ENCODE measurements around the gene HOMER1. TPM values are rescaled to one million over a fixed set of nuclear protein-coding genes. Genes with fewer than 3 reads are reported as not detected.

Gene HOMER1
- total RNA-seq, 1 donor from 2014 or later: 29.3 TPM

GRCh38 chr5:79493596-79494345 is 20.2 kb downstream of the HOMER1 start:
- H3K4me3 Mint-ChIP-seq: no peak overlapping the region
- H3K27ac Mint-ChIP-seq (ENCODE audit: unreplicated experiment): no peak overlapping the region
- no peaks in the 10 kb centered on the region for H3K36me3 Mint-ChIP-seq (ENCODE audit: low read depth)
- DNase-seq (ENCODE audit: low read depth, low spot score): no peak
- TF ChIP-seq CTCF (conservative IDR thresholded peaks at IDR 0.05): no peak
- H3K4me1 Mint-ChIP-seq: no peaks in the 10 kb centered on the region
- H3K27me3 Mint-ChIP-seq (ENCODE audit: low read depth): no peaks in the 10 kb centered on the region
- H3K9me3 Mint-ChIP-seq: peaks cover 3% of the 10 kb centered on the region

DNA sequence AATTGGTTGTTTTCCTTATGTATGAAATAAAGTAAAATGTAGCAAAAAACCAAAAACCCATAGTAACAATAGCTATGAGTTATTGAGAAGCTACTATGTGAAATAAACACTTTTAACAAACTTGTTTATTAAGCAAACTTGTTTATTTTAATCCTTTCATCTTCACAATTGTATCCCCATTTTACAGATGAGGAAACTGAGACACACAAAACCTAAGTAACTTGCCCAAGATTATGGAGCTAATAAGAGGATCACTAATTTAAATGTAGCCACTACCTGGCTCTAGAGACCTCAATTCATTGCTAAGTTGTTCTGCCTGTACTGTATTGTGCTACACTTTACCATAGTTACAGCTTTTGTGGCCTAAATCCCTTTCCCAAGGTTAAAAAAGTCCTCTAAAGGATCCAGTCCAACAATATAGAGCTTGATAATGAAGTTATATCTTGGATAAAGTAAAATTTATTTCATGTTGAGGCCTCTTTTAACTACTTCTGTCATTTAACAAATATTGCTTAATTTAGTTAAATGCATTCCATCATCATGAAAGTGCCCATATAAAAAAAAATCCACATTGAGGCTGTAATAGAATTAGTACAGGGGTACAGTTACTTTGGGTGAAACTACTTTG is 22.1 kb downstream of the HOMER1 start:
- no peaks in the 10 kb centered on the region for H3K4me1 Mint-ChIP-seq
- no peak for TF ChIP-seq CTCF (conservative IDR thresholded peaks at IDR 0.05)
- H3K4me3 Mint-ChIP-seq: no peak overlapping the region
- no peak for DNase-seq (ENCODE audit: low read depth, low spot score)
- no peak overlapping the region for H3K27ac Mint-ChIP-seq (ENCODE audit: unreplicated experiment)
- H3K9me3 Mint-ChIP-seq: peaks cover 3% of the 10 kb centered on the region
- no peaks in the 10 kb centered on the region for H3K36me3 Mint-ChIP-seq (ENCODE audit: low read depth)
- H3K27me3 Mint-ChIP-seq (ENCODE audit: low read depth): no peaks in the 10 kb centered on the region

GRCh38 chr5:79490323-79490936 is 23.5 kb downstream of the HOMER1 start:
- H3K4me1 Mint-ChIP-seq: no peaks in the 10 kb centered on the region
- no peak for TF ChIP-seq CTCF (conservative IDR thresholded peaks at IDR 0.05)
- no peaks in the 10 kb centered on the region for H3K36me3 Mint-ChIP-seq (ENCODE audit: low read depth)

DNA sequence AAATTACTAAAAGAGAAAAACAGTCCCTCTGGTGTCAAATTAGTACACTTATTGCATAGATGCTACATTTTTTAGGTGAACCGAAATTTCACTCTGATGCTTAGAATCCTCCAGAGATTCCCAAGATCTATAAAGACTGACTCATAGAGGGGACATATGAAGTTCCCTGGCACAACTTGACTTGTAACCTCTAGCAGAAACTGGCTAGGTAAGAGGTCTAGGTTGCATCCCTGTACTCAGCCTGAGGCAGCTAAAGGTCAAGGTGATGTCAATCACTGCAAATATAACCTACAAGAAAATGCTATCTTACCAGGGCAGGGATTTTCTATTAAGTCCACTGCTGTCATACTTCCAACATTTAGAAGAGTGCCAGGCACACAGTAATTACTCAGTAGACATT is 24.2 kb downstream of the HOMER1 start:
- H3K27me3 Mint-ChIP-seq (ENCODE audit: low read depth): no peaks in the 10 kb centered on the region
- no peak overlapping the region for H3K4me3 Mint-ChIP-seq
- no peak overlapping the region for H3K27ac Mint-ChIP-seq (ENCODE audit: unreplicated experiment)
- no peaks in the 10 kb centered on the region for H3K4me1 Mint-ChIP-seq
- no peak for TF ChIP-seq CTCF (conservative IDR thresholded peaks at IDR 0.05)
- DNase-seq (ENCODE audit: low read depth, low spot score): no peak
- H3K9me3 Mint-ChIP-seq: peaks cover 3% of the 10 kb centered on the region
- H3K36me3 Mint-ChIP-seq (ENCODE audit: low read depth): peaks cover 3% of the 10 kb centered on the region

More at GRCh38 chr5:79490323-79490936, 23.5 kb downstream of the HOMER1 start:
- no peak for DNase-seq (ENCODE audit: low read depth, low spot score)
- Mint-ChIP-seq H3K27me3 (ENCODE audit: low read depth) (no peaks in the 10 kb centered on the region), H3K9me3 (peaks cover 3% of the 10 kb centered on the region), H3K4me3 (no peak overlapping the region), H3K27ac (ENCODE audit: unreplicated experiment) (no peak overlapping the region)

- DNase-seq (ENCODE audit: low read depth, low spot score): no peak
- Mint-ChIP-seq H3K27ac (ENCODE audit: unreplicated experiment) (no peak overlapping the region), H3K36me3 (ENCODE audit: low read depth) (peaks cover 7% of the 10 kb centered on the region), H3K9me3 (no peaks in the 10 kb centered on the region), H3K4me3 (no peak overlapping the region), H3K4me1 (no peaks in the 10 kb centered on the region), H3K27me3 (ENCODE audit: low read depth) (no peaks in the 10 kb centered on the region)
- no peak for TF ChIP-seq CTCF (conservative IDR thresholded peaks at IDR 0.05)
These were observed 25.2 kb downstream of the HOMER1 start for GRCh38 chr5:79488775-79489174.

Data from neural crest cell (in vitro differentiated cells).